SK-N-MC (cell line): ENCODE measurements around the gene SPIRE2.
"Not testable (repeated sequence)": the region's sequence is repeated elsewhere in the genome, so short reads cannot be mapped to it uniquely, and the experiment has no call there.

Experiments used
- DNase-seq: peaks from one replicate; pipeline ENCODE4 v3.0.0-alpha.2; 2011; ENCODE audit warnings: low read depth, low spot score
- H3K27ac ChIP-seq: fragments of 200-600 bp; sonication (generic); 2 replicates; pipeline ENCODE4 v1.5.1; 2016; ENCODE audit warnings: mixed run types
- H3K36me3 ChIP-seq: fragments of 200-600 bp; sonication (generic); 2 replicates; pipeline ENCODE4 v1.6.1; 2017; ENCODE audit warnings: antibody characterized with exemption, low read length, mixed read lengths; ENCODE audit not compliant: insufficient read depth
- H3K4me3 ChIP-seq: fragments of 200-600 bp; sonication (generic); 2 replicates; pipeline ENCODE4 v1.5.1; 2016
- H3K9ac ChIP-seq: fragments of 200-600 bp; sonication (generic); 2 replicates; pipeline ENCODE4 v1.8.0; 2017; ENCODE audit warnings: mixed run types, mixed read lengths; ENCODE audit not compliant: insufficient read length
- H3K9me3 ChIP-seq: fragments of 200-600 bp; sonication (generic); 2 replicates; pipeline ENCODE4 v1.6.1; 2017; ENCODE audit warnings: low read depth, mild to moderate bottlenecking, antibody characterized with exemption, low read length, moderate library complexity, mixed read lengths
- EZH2 ChIP-seq: fragments of 200-600 bp; sonication (generic); IDR thresholded peaks from one replicate; pipeline ENCODE4 v1.6.1; 2017; ENCODE audit warnings: antibody characterized with exemption
- FOXP2 ChIP-seq: optimal IDR thresholded peaks from 2 replicates; pipeline ENCODE3; 2011; ENCODE audit warnings: mild to moderate bottlenecking, moderate library complexity; ENCODE audit not compliant: insufficient read depth; ENCODE audit errors: extremely low read length, control extremely low read depth
- POLR2AphosphoS5 ChIP-seq: IDR thresholded peaks from 2 replicates; pipeline ENCODE4 v1.6.1; 2012; ENCODE audit warnings: mild to moderate bottlenecking, low read depth, low read length, borderline replicate concordance

Gene SPIRE2

GRCh38 chr16:89867918-89868317 lies 39.6 kb downstream of the SPIRE2 start:
- TF ChIP-seq FOXP2 (no peak), POLR2AphosphoS5 (no peak), EZH2 (no peak)
- Histone ChIP-seq H3K9me3 (no peaks in the 10 kb centered on the region), H3K9ac (no peak overlapping the region), H3K4me3 (no peak overlapping the region), H3K36me3 (no peaks in the 10 kb centered on the region), H3K27ac (no peak overlapping the region)
- no peak for DNase-seq

- Histone ChIP-seq H3K36me3 (peaks cover 5% of the 10 kb centered on the region), H3K4me3 (no peak overlapping the region), H3K9me3 (no peaks in the 10 kb centered on the region), H3K9ac (no peak overlapping the region), H3K27ac (no peak overlapping the region)
- TF ChIP-seq FOXP2 (no peak), EZH2 (no peak), POLR2AphosphoS5 (no peak)
- no peak for DNase-seq
Measured at GRCh38 chr16:89869911-89870310, 41.6 kb downstream of the SPIRE2 start.

- Histone ChIP-seq H3K9ac (no peak overlapping the region), H3K4me3 (no peak overlapping the region), H3K36me3 (peaks cover 9% of the 10 kb centered on the region), H3K9me3 (no peaks in the 10 kb centered on the region), H3K27ac (no peak overlapping the region)
- TF ChIP-seq POLR2AphosphoS5 (no peak), FOXP2 (no peak), EZH2 (no peak)
- no peak for DNase-seq
Measured at GRCh38 chr16:89870440-89870839, 42.2 kb downstream of the SPIRE2 start.

- no peak for DNase-seq
- TF ChIP-seq FOXP2: no peak
- TF ChIP-seq EZH2: no peak
- no peak for TF ChIP-seq POLR2AphosphoS5
- H3K9me3 ChIP-seq: no peaks in the 10 kb centered on the region
- H3K4me3 ChIP-seq: no peak overlapping the region
- no peak overlapping the region for H3K9ac ChIP-seq
- H3K36me3 ChIP-seq: peaks cover 14% of the 10 kb centered on the region
- H3K27ac ChIP-seq: no peak overlapping the region
Measured at GRCh38 chr16:89871895-89872294, 43.6 kb downstream of the SPIRE2 start.

- Histone ChIP-seq H3K9ac (peak within 1 kb of the TSS; percentile 85), H3K4me3 (peak within 1 kb of the TSS; percentile 84), H3K9me3 (no peaks in the 10 kb centered on the region), H3K27ac (peak within 1 kb of the TSS; percentile 97), H3K36me3 (peaks cover 15% of the 10 kb centered on the region)
- peak; percentile 32 for DNase-seq
- TF ChIP-seq EZH2 (no peak), FOXP2 (no peak), POLR2AphosphoS5 (peak; percentile 86)
Measured at GRCh38 chr16:89873109-89873971, 45.1 kb downstream of the SPIRE2 start, which contains the start of gene TCF25. TSS of gene TCF25 (plus strand) at chr16:89873592. CDS start at chr16:89873668, 76 bp downstream.

GRCh38 chr16:89873972-89874689 lies 45.9 kb downstream of the SPIRE2 start:
- DNase-seq: peak; percentile 30
- peak overlapping the region; percentile 59 for H3K9ac ChIP-seq
- no peak for TF ChIP-seq POLR2AphosphoS5
- TF ChIP-seq FOXP2: no peak
- TF ChIP-seq EZH2: no peak
- peaks cover 22% of the 10 kb centered on the region for H3K36me3 ChIP-seq
- H3K4me3 ChIP-seq: peak overlapping the region; percentile 84
- H3K9me3 ChIP-seq: no peaks in the 10 kb centered on the region
- peak overlapping the region; percentile 97 for H3K27ac ChIP-seq

GRCh38 chr16:89879123-89879522 lies 50.8 kb downstream of the SPIRE2 start:
- H3K9ac ChIP-seq, H3K4me3 ChIP-seq, DNase-seq, H3K9me3 ChIP-seq, H3K27ac ChIP-seq: not testable (repeated sequence)
- H3K36me3 ChIP-seq: peaks cover 37% of the 10 kb centered on the region

GRCh38 chr16:89880477-89881367 lies 52.4 kb downstream of the SPIRE2 start:
- H3K27ac ChIP-seq: no peak overlapping the region
- H3K4me3 ChIP-seq: no peak overlapping the region
- H3K36me3 ChIP-seq: peaks cover 32% of the 10 kb centered on the region
- no peak for DNase-seq
- no peaks in the 10 kb centered on the region for H3K9me3 ChIP-seq
- no peak for TF ChIP-seq FOXP2
- no peak for TF ChIP-seq EZH2
- no peak for TF ChIP-seq POLR2AphosphoS5
- H3K9ac ChIP-seq: no peak overlapping the region
